ENCODE results near the gene TNFRSF8. TPM values are rescaled to one million over a fixed set of nuclear protein-coding genes. Genes with fewer than 3 reads are reported as not detected.
A peak's percentile ranks its signal among the peaks of the same experiment; 100 is the strongest.

Gene TNFRSF8
- total and polyA plus RNA-seq, 2 of the 4 experiments (the other 2 are of a cell fraction): under 0.01 to 0.31 TPM

GRCh38 chr1:12121212-12122003 is 58.3 kb downstream of the TNFRSF8 start:
- no peaks in the 10 kb centered on the region for H3K36me3 ChIP-seq (ENCODE audit: control insufficient read depth, insufficient read depth, low read length)
- H2BK15ac ChIP-seq (ENCODE audit: low read depth, low read length): peak overlapping the region; percentile 17; the same call in 1 of the 3 replicates
- H3K14ac ChIP-seq (replicated peaks; ENCODE audit: low read depth, low read length): peak overlapping the region; percentile 51; the same call in 1 of the 2 replicates
- H2BK20ac ChIP-seq (ENCODE audit: low read depth, low read length): peak overlapping the region; percentile 80
- H2AFZ ChIP-seq (replicated peaks; ENCODE audit: low read length, poor library complexity): peak overlapping the region; percentile 78
- H3K18ac ChIP-seq (ENCODE audit: low read depth, low read length): peak overlapping the region; percentile 90
- POLR2A ChIA-PET (ENCODE audit: unreplicated experiment): interaction anchor here (0.6 kb wide), 1 partner anchor 15 kb away, joined by 3 read pairs; no protein-coding TSS in a partner anchor
- intact Hi-C loops (cut with micrococcal nuclease): loop anchor here (10.0 kb wide), 1 partner anchor 533 kb away; no protein-coding TSS in a partner anchor
- CTCF ChIA-PET: interaction anchor here (0.5 to 1.1 kb wide), 4 partner anchors 12 to 308 kb away, joined by 3 to 6 read pairs (median 4); no protein-coding TSS in a partner anchor
- peak; percentile 77 for ATAC-seq (ENCODE audit: low read depth)
- peaks cover 13% of the 10 kb centered on the region for H3K4me1 ChIP-seq (ENCODE audit: control insufficient read depth, insufficient read depth, low read length)
- WGBS, 2 experiments (ENCODE audit: extremely low coverage in 2 of 2, insufficient read length in 1 of 2): 62% methylated on average over 4 of the region's 12 CpGs; no CpG with 5 or more reads in 1 of the 2 experiments
- H2BK5ac ChIP-seq (ENCODE audit: low read depth, low read length, poor library complexity, severe bottlenecking): peak overlapping the region; percentile 92
- H3K4me2 ChIP-seq (ENCODE audit: low read depth, low read length): peak overlapping the region; percentile 68
- no peak overlapping the region for H3K56ac ChIP-seq (ENCODE audit: extremely low read depth, insufficient read depth, low read length)
- H3K4me3 ChIP-seq (ENCODE audit: insufficient read depth, low read depth, low read length): no peak overlapping the region
- H4K8ac ChIP-seq (ENCODE audit: low read depth in 2 of 2, low read length in 2 of 2): peak overlapping the region; percentile 1 to 70; a peak in 3 of 4 replicates
- H4K91ac ChIP-seq (ENCODE audit: insufficient read depth, low read depth, low read length): peak overlapping the region; percentile 77
- H3K9me1 ChIP-seq (ENCODE audit: insufficient read depth, low read length): no peaks in the 10 kb centered on the region
- peak; percentile 97 for DNase-seq
- dilution Hi-C loops (cut with HindIII; ENCODE audit: low sequenced_read_pairs, unreplicated experiment): no loop called here
- H4K20me1 ChIP-seq (ENCODE audit: insufficient read depth, low read length): no peaks in the 10 kb centered on the region
- peak overlapping the region; percentile 58 for H3K4ac ChIP-seq (ENCODE audit: low read depth, low read length)
- in situ Hi-C loops (cut with MboI; ENCODE audit: low sequenced_read_pairs): no loop called here
- H2BK120ac ChIP-seq (ENCODE audit: low read depth, low read length): peak overlapping the region; percentile 62
- H3K79me1 ChIP-seq (ENCODE audit: low read depth in 1 of 2, low read length in 2 of 2): no peaks in the 10 kb centered on the region
- H3K27ac ChIP-seq (ENCODE audit: insufficient read depth, low read length): peak overlapping the region; percentile 94
- peak overlapping the region; percentile 89 for H4K5ac ChIP-seq (ENCODE audit: low read depth, low read length)
- no peaks in the 10 kb centered on the region for H3K9me3 ChIP-seq (ENCODE audit: control insufficient read depth, insufficient read depth, low read length)
- H3K23ac ChIP-seq (ENCODE audit: low read depth, low read length): peak overlapping the region; percentile 66; the same call in 1 of the 2 replicates
- BruUV-seq (replicated peaks): no TSS peak
- H3K9ac ChIP-seq (ENCODE audit: low read depth, low read length): peak overlapping the region; percentile 50; the same call in 1 of the 2 replicates
- H2AK9ac ChIP-seq (replicated peaks; ENCODE audit: low read depth, low read length, poor library complexity): no peak overlapping the region
- peak overlapping the region; percentile 1; the same call in 1 of the 2 replicates for H2AK5ac ChIP-seq (ENCODE audit: low read depth, low read length)
- no peaks in the 10 kb centered on the region for H3K27me3 ChIP-seq (ENCODE audit: control insufficient read depth, insufficient read depth, low read length)
- no peak for TF ChIP-seq CHD1 (IDR thresholded peaks at IDR 0.05; ENCODE audit: low read depth, low read length)
- no peak for TF ChIP-seq MAFK (IDR thresholded peaks at IDR 0.05; ENCODE audit: low read depth, low read length)
- TF ChIP-seq POLR2A (IDR thresholded peaks at IDR 0.05; ENCODE audit: low read depth, low read length): no peak
- peak; percentile 54 for TF ChIP-seq FOS (IDR thresholded peaks at IDR 0.05; ENCODE audit: low read depth, low read length)
- TF ChIP-seq SMC3 (IDR thresholded peaks at IDR 0.05; ENCODE audit: low read depth, low read length): no peak
- peak; percentile 87 for TF ChIP-seq RCOR1 (IDR thresholded peaks at IDR 0.05; ENCODE audit: insufficient replicate concordance, low read length)
- no peak for TF ChIP-seq BHLHE40 (IDR thresholded peaks at IDR 0.05; ENCODE audit: low read depth, low read length)
- TF ChIP-seq MXI1 (IDR thresholded peaks at IDR 0.05; ENCODE audit: borderline replicate concordance, low read depth, low read length): no peak
- no peak for TF ChIP-seq RAD21 (IDR thresholded peaks at IDR 0.05; ENCODE audit: low read length)
- peak; percentile 87 for TF ChIP-seq CEBPB (IDR thresholded peaks at IDR 0.05; ENCODE audit: low read depth, low read length)
- TF ChIP-seq NFE2L2 (IDR thresholded peaks at IDR 0.05; ENCODE audit: low read depth, low read length): no peak
- TF ChIP-seq RFX5 (IDR thresholded peaks at IDR 0.05; ENCODE audit: low read depth, low read length): no peak
- TF ChIP-seq MAZ (IDR thresholded peaks at IDR 0.05; ENCODE audit: borderline replicate concordance, low read depth, low read length): 0 out of 2 replicates have a peak, but pooled peaks have one; percentile 17
- no peak for TF ChIP-seq CTCF (conservative IDR thresholded peaks at IDR 0.05; ENCODE audit: low read depth, low read length)
- no peak for TF ChIP-seq USF2 (IDR thresholded peaks at IDR 0.05; ENCODE audit: low read depth, low read length)

All from IMR-90 (cell line).